Measurements from ENCODE around the gene INCA1.

The INCA1 gene

DNA sequence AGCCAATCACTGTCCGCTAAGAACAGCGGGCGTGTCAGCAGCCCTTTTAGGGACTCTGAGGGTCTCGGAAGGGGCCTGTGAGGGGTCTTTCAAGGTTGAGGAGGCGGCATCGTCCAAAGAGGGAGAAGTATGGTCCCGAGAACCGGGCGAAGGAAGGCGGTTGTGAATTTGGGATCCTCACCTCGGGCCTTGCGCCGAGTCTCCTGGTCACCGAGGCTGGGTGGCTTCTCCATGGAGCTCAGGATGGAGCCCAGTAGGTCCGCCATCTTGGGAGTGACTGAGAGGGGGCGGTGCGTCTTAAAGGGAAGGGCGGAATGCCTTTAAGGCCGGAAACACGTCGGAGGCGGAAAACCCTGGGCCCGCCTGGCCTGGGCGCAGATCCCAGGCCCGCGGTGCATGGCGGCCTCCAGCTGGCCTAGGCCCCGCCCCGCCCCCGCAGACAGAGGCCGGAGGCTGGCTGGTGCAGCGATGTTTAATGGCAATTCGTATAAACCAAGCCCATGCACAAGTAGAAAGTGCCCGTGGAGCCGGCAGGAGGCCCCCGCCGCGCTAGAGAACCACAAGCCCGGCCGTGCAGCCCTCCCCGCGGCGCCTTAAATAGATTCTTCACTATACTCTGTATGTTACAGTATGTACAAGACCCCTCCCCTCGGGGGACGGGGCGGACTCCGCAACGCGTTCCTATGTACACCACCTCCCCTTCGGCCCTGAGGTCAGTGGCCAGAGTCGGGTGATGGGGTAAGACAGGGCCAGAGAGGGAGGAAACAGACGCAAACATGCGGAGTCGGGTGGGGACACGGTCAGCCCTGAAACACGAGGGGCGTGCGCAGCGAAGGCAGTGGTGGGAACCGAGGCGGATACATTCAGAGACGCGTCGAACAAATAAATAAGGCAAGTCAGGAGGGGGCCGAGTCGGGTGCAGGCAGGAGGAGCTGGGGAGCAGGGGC lies 29.5 kb downstream of the INCA1 start, which contains the start of gene SPAG7:
Gene SPAG7, minus strand, starts transcription at position 279 of the 947 bp plus-strand sequence. Its CDS starts 13 bp downstream, at position 266.
- FAIRE-seq (peak; percentile 99), DNase-seq (ENCODE audit: insufficient read length) (peak; percentile 97)
- TF ChIP-seq POLR2A (IDR thresholded peaks at IDR 0.05; ENCODE audit: low read depth, low read length) (peak; percentile 82), POLR2AphosphoS5 (IDR thresholded peaks at IDR 0.05; ENCODE audit: low read depth, low read length) (no peak), TAF1 (IDR thresholded peaks at IDR 0.05; ENCODE audit: borderline replicate concordance, low read depth, low read length) (peak; percentile 92)

DNA sequence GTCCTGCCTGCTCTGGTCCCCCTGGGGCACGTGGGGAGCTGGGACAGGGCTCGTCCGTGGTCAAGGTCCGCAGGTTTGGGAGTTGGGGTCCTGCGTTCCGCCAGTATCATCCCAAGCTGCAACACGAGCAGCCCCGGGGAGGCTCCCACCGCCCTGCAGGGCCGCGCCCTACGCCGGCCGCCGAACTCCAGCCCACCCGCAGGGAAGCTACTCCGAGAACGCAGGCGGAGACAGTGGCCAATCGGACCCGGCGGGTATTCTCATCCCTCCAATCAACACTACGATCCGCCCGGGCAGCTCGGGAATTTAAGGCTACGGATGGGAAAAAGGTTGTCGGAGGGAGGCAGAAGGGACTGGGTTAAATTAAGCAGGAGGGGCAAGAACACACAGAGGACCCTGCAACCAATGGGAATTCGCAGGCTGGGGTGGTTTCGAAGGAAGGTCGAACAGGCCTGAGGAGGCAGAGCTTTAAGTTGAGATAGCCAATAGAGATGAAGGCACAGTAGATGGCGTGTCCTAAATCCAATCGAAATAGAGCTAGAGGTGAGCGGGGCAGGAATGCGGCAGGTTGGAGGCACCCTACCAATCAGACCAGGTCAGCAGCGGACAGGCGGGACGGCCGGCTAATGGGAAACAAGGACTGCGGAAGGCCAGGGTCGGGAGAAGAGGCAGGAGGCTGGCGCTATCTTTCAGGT lies 30.3 kb downstream of the INCA1 start:
- DNase-seq (ENCODE audit: insufficient read length) (peak; percentile 97), FAIRE-seq (no peak)
- TF ChIP-seq TAF1 (IDR thresholded peaks at IDR 0.05; ENCODE audit: borderline replicate concordance, low read depth, low read length): no peak
- no peak; the same call in 1 of the 2 replicates for TF ChIP-seq POLR2AphosphoS5 (IDR thresholded peaks at IDR 0.05; ENCODE audit: low read depth, low read length)
- TF ChIP-seq POLR2A (IDR thresholded peaks at IDR 0.05; ENCODE audit: low read depth, low read length): no peak

DNA sequence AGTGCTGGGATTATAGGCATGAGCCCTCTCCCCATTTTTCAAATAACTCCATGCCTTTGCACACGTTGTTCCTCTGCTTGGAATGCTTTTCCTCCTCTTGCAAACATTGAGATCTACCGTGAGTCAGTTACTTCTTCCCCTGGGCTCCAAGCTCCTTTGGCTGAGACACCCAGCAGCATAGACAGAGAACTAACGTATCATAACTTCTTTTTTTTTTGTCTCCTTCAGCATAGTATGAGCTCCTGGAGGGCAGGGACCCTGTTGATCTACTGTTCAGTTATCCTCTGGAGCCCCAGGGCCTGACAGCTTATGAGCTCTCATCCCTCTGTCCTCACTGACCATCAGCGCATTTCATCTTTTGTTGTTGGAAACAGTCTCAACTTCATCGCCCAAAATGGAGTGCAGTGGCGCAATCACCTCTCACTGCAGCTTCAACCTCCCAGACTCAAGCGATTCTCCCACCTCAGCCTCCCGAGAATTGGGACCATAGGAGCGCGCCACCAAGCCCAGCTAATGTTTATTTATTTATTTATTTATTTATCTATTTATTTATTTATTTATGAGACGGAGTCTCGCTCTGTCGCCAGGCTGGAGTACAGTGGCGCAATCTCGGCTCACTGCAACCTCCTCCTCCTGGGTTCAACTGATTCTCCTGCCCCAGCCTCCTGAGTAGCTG lies 31.9 kb downstream of the INCA1 start:
- FAIRE-seq: no peak
- no peak for TF ChIP-seq POLR2A (IDR thresholded peaks at IDR 0.05; ENCODE audit: low read depth, low read length)
- no peak for TF ChIP-seq POLR2AphosphoS5 (IDR thresholded peaks at IDR 0.05; ENCODE audit: low read depth, low read length)
- no peak for TF ChIP-seq TAF1 (IDR thresholded peaks at IDR 0.05; ENCODE audit: borderline replicate concordance, low read depth, low read length)
- no peak for DNase-seq (ENCODE audit: insufficient read length)

DNA sequence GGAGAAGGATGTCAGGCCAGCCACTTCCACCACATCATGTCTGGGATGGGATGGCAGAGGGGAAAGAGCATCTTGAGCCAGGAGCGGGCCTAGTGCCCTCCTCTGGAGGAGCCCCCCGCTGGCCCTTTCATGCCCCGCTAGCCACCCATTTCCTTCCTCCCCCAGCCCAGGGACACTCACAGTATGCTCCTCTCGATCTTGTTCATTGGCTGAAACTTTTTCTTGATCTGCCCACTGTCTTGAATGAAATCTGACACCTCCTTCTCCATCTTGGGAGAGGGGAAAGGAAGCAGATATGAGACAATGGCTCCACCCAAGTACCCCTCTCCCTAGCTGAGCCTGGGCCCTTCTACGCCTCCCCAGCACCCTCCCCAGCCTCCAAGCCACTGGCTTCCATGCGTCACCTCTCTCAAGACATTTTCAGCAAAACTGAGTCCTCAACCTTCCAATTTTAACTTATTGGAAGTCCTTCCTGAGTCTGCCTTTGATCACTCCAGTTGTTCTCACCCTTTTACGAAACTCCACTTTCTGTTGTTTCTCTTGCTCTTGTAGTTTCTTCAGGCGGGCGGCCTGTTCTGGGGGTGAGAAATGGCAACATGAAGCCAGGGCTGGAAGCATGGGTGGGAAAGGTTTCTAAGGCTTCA lies 36.9 kb downstream of the INCA1 start:
- FAIRE-seq (no peak), DNase-seq (ENCODE audit: insufficient read length) (no peak)
- TF ChIP-seq TAF1 (IDR thresholded peaks at IDR 0.05; ENCODE audit: borderline replicate concordance, low read depth, low read length) (no peak), POLR2AphosphoS5 (IDR thresholded peaks at IDR 0.05; ENCODE audit: low read depth, low read length) (no peak), POLR2A (IDR thresholded peaks at IDR 0.05; ENCODE audit: low read depth, low read length) (no peak)

DNA sequence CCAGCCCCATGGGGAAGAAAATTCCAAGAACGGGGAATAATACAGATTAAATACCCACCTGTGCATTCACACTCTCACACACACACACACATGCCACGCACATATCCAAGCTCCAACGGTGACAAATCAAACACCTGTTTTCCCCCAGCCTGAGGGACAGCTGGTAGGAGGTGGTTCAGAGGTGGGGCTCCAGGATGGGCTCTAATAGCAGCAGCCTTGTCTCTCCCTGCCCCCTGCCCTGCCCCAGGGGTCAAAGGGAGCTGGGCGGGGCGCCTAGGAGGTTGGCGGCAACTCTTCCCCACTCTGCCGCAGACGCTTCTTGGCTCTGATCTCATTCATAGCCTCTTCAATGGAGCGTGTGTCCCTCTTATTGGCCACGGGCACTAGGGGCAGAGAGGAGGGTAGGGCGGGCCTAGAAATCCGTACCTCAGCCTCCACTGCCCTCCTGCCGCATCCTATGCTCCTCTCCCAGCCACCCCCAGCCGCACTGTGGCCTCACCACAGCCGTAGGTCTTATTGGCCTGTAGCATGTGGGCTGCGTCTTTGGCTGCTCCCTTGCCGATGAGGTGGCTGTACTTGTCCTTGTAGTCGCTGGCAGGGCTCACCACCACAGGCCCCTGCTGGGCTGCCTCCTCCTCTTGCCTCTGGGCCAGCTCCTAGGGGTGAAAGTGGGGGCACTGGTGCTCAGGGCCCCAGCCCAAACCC lies 37.9 kb downstream of the INCA1 start:
- no peak for FAIRE-seq
- no peak for DNase-seq (ENCODE audit: insufficient read length)
- TF ChIP-seq POLR2A (IDR thresholded peaks at IDR 0.05; ENCODE audit: low read depth, low read length) (no peak), TAF1 (IDR thresholded peaks at IDR 0.05; ENCODE audit: borderline replicate concordance, low read depth, low read length) (no peak), POLR2AphosphoS5 (IDR thresholded peaks at IDR 0.05; ENCODE audit: low read depth, low read length) (no peak)

DNA sequence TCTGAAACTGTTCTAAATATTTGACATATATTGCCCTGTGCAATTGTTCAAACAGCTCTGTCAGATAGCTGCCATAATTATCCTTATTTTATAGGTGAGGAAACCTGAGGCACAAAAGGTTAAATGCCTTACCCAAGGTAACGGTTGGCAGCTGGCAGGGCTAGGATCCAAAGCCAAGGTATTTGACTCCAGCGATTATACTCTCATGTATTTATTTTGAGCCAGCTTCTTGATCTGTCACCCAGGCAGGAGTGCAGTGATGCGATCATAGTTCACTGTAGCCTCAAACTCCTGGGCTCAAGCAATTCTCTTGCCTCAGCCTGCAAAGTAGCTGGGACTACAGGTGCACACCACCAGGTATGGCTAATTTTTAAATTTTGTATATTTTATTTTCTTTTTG lies 39.2 kb downstream of the INCA1 start:
- FAIRE-seq (no peak), DNase-seq (ENCODE audit: insufficient read length) (no peak)
- TF ChIP-seq TAF1 (IDR thresholded peaks at IDR 0.05; ENCODE audit: borderline replicate concordance, low read depth, low read length): no peak
- no peak for TF ChIP-seq POLR2A (IDR thresholded peaks at IDR 0.05; ENCODE audit: low read depth, low read length)
- TF ChIP-seq POLR2AphosphoS5 (IDR thresholded peaks at IDR 0.05; ENCODE audit: low read depth, low read length): no peak

DNA sequence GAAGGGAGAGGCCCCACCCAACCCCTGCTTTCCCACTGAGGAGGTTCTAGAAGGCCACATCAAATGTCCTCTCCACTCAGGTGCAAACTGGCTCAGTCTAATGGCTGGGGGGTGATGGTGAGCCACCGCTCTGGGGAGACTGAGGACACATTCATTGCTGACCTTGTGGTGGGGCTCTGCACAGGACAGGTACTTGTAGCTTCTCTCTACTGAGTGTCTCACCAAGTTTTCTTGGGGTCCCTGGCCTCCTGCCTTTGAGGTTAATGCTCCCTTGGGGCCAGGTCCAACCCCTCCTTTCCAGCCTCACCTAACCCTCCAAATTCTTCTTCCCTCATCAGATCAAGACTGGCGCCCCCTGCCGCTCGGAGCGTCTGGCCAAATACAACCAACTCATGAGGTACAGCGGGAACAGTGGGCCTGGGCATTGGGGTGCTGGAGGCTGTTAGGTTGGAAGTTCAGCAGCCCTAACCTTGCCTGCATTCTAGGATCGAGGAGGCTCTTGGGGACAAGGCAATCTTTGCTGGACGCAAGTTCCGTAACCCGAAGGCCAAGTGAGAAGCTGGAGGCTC lies 40.7 kb downstream of the INCA1 start:
- TF ChIP-seq TAF1 (IDR thresholded peaks at IDR 0.05; ENCODE audit: borderline replicate concordance, low read depth, low read length): no peak
- no peak for TF ChIP-seq POLR2A (IDR thresholded peaks at IDR 0.05; ENCODE audit: low read depth, low read length)
- TF ChIP-seq POLR2AphosphoS5 (IDR thresholded peaks at IDR 0.05; ENCODE audit: low read depth, low read length): no peak
- no peak for FAIRE-seq
- no peak for DNase-seq (ENCODE audit: insufficient read length)

DNA sequence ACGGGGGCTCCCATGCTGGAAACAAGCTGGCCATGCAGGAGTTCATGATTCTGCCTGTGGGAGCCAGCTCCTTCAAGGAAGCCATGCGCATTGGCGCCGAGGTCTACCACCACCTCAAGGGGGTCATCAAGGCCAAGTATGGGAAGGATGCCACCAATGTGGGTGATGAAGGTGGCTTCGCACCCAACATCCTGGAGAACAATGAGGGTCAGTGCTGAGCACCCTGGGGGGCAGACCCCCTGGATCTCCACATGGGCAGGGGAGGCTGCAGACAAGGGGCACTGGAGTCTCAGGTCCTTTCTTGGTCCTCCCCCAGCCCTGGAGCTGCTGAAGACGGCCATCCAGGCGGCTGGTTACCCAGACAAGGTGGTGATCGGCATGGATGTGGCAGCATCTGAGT lies 42.2 kb downstream of the INCA1 start:
- DNase-seq (ENCODE audit: insufficient read length) (no peak), FAIRE-seq (no peak)
- TF ChIP-seq POLR2A (IDR thresholded peaks at IDR 0.05; ENCODE audit: low read depth, low read length) (no peak), TAF1 (IDR thresholded peaks at IDR 0.05; ENCODE audit: borderline replicate concordance, low read depth, low read length) (no peak), POLR2AphosphoS5 (IDR thresholded peaks at IDR 0.05; ENCODE audit: low read depth, low read length) (no peak)

DNA sequence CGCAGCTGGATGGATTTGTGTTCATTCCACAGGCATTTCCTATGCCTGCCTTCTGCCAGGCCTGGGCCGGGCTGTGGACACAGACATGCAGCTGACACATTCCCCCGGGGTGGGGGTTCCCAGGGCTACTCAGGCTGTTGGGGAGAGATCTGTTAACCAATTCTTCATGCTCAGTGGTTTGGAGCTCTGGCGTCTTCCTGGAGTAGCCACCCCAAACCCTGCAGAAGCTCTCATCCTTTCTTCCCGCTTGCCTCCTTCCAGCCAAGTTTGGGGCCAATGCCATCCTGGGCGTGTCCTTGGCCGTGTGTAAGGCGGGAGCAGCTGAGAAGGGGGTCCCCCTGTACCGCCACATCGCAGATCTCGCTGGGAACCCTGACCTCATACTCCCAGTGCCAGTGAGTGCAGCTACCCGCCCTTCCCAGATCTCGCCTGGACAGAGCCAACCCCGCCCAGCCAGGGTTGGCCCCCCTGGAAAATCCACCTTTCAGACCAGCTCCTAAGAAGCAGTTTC lies 43.8 kb downstream of the INCA1 start:
- TF ChIP-seq TAF1 (IDR thresholded peaks at IDR 0.05; ENCODE audit: borderline replicate concordance, low read depth, low read length) (no peak), POLR2AphosphoS5 (IDR thresholded peaks at IDR 0.05; ENCODE audit: low read depth, low read length) (no peak), POLR2A (IDR thresholded peaks at IDR 0.05; ENCODE audit: low read depth, low read length) (no peak)
- FAIRE-seq (no peak), DNase-seq (ENCODE audit: insufficient read length) (no peak)

DNA sequence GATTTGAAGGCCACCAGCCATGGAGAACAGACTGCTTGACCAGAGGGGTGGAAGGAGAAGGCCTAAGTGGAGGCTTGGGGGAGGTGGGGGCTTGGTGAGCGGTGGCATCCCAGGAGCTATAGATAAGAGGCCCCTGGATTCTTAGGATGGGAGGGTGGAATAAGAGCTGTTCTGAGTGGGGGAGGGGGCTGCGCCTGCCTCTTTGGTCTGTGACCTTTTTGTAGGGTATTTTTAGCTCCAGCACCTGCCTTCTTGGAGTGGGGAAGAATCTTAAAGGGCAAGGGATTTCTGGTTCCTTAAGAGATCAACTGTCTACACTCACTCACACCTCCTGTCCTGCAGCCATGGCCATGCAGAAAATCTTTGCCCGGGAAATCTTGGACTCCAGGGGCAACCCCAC lies 45.8 kb downstream of the INCA1 start:
- DNase-seq (ENCODE audit: insufficient read length) (no peak), FAIRE-seq (no peak)
- TF ChIP-seq POLR2AphosphoS5 (IDR thresholded peaks at IDR 0.05; ENCODE audit: low read depth, low read length) (no peak), POLR2A (IDR thresholded peaks at IDR 0.05; ENCODE audit: low read depth, low read length) (no peak), TAF1 (IDR thresholded peaks at IDR 0.05; ENCODE audit: borderline replicate concordance, low read depth, low read length) (no peak)
